ENCODE measurements around the gene CLSTN2.

Gene CLSTN2

GRCh38 chr3:140034058-140034457 is 99.1 kb downstream of the CLSTN2 start:
- TF ChIP-seq REST (IDR thresholded peaks at IDR 0.05; ENCODE audit: insufficient read depth in 1 of 2, low read depth in 2 of 2, low read length in 2 of 2) = no peak

- no peak for TF ChIP-seq SIN3A (IDR thresholded peaks at IDR 0.05; ENCODE audit: borderline replicate concordance, insufficient read depth, low read length)
- TF ChIP-seq FOXP2 (optimal IDR thresholded peaks at IDR 0.05; ENCODE audit: borderline replicate concordance, extremely low read depth, extremely low read length, insufficient read depth) = no peak
- no peak for TF ChIP-seq TAF1 (IDR thresholded peaks at IDR 0.05; ENCODE audit: borderline replicate concordance, insufficient read depth, low read length)
- TF ChIP-seq REST (IDR thresholded peaks at IDR 0.05; ENCODE audit: insufficient read depth in 1 of 2, low read depth in 2 of 2, low read length in 2 of 2) = no peak
- TF ChIP-seq POLR2AphosphoS5 (IDR thresholded peaks at IDR 0.05; ENCODE audit: low read depth, low read length) = no peak
These were observed 100.9 kb downstream of the CLSTN2 start for GRCh38 chr3:140035871-140036270.

DNA sequence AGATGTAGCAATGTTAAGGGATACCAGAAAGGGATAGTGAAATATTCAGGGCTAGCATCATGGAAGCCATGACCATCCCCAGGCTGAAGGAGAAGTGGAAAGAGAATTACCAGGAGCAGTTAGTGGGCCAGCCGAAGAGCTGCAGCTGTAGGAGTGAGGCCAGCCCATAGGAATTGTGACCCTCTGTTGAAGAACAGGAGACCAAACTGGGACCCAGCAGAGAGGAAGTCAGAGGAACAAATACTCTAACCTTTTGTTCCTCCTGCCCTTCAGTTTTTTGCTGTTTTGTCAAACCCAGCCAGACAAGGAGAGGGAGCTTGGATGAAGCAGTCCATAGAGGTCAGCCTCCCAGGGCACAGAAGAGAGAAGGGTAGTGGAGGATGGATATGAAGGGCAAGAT is 115.4 kb downstream of the CLSTN2 start:
- TF ChIP-seq TAF1 (IDR thresholded peaks at IDR 0.05; ENCODE audit: borderline replicate concordance, insufficient read depth, low read length) (no peak), POLR2AphosphoS5 (IDR thresholded peaks at IDR 0.05; ENCODE audit: low read depth, low read length) (no peak), SIN3A (IDR thresholded peaks at IDR 0.05; ENCODE audit: borderline replicate concordance, insufficient read depth, low read length) (no peak), REST (IDR thresholded peaks at IDR 0.05; ENCODE audit: insufficient read depth in 1 of 2, low read depth in 2 of 2, low read length in 2 of 2) (no peak), FOXP2 (optimal IDR thresholded peaks at IDR 0.05; ENCODE audit: borderline replicate concordance, extremely low read depth, extremely low read length, insufficient read depth) (no peak)

GRCh38 chr3:140051019-140051957 is 116.3 kb downstream of the CLSTN2 start:
- TF ChIP-seq REST (IDR thresholded peaks at IDR 0.05; ENCODE audit: insufficient read depth in 1 of 2, low read depth in 2 of 2, low read length in 2 of 2) (no peak), SIN3A (IDR thresholded peaks at IDR 0.05; ENCODE audit: borderline replicate concordance, insufficient read depth, low read length) (no peak), POLR2AphosphoS5 (IDR thresholded peaks at IDR 0.05; ENCODE audit: low read depth, low read length) (no peak), TAF1 (IDR thresholded peaks at IDR 0.05; ENCODE audit: borderline replicate concordance, insufficient read depth, low read length) (no peak), FOXP2 (optimal IDR thresholded peaks at IDR 0.05; ENCODE audit: borderline replicate concordance, extremely low read depth, extremely low read length, insufficient read depth) (no peak)
